Neutrophil (primary cell): ENCODE data around the gene WDR7.

Experiments used
- H3K27ac ChIP-seq: fragments of 200-600 bp; sonication (generic); 2 replicates; pipeline ENCODE4 v1.5.1; 2016; ENCODE audit warnings: mild to moderate bottlenecking, moderate library complexity
- H3K27me3 ChIP-seq: fragments of 200-600 bp; sonication (generic); 2 replicates; pipeline ENCODE4 v1.6.0; 2016; ENCODE audit warnings: mild to moderate bottlenecking
- H3K36me3 ChIP-seq: fragments of 200-600 bp; sonication (generic); 2 replicates; pipeline ENCODE4 v1.5.1; 2017
- H3K4me1 ChIP-seq, 2 experiments: fragments of 200-600 bp in 1 of 2; sonication (generic) in 1 of 2; 1 replicate in 1 of 2; 2 replicates in 1 of 2; pipeline versions ENCODE4 v1.5.1 to v1.6.1; 2013 to 2016; ENCODE audit warnings: low read depth in 1 of 2, low read length in 1 of 2, mild to moderate bottlenecking in 1 of 2, moderate library complexity in 1 of 2; ENCODE audit not compliant: control insufficient read depth in 1 of 2, insufficient read depth in 1 of 2
- H3K4me3 ChIP-seq, 2 experiments: fragments of 200-600 bp in 1 of 2; sonication (generic) in 1 of 2; 1 replicate in 1 of 2; 2 replicates in 1 of 2; pipeline ENCODE4 v1.5.1; 2013 to 2016; ENCODE audit warnings: low read depth in 1 of 2, low read length in 1 of 2, mild to moderate bottlenecking in 1 of 2, moderate library complexity in 1 of 2
- H3K9me3 ChIP-seq: fragments of 200-600 bp; sonication (generic); 2 replicates; pipeline ENCODE4 v1.5.1; 2016
- CTCF ChIP-seq: fragments of 200-600 bp; sonication (generic); IDR thresholded peaks from 2 replicates; pipeline ENCODE4 v1.5.1; 2016; ENCODE audit warnings: antibody characterized with exemption

WDR7 gene

GRCh38 chr18:56975276-56975675 lies 324.1 kb downstream of the WDR7 start:
- no peak for TF ChIP-seq CTCF
- Histone ChIP-seq H3K36me3 (no peaks in the 10 kb centered on the region), H3K4me1 (no peaks in the 10 kb centered on the region), H3K9me3 (no peaks in the 10 kb centered on the region), H3K4me3 (no peak overlapping the region), H3K27ac (no peak overlapping the region), H3K27me3 (no peaks in the 10 kb centered on the region)

- H3K27ac ChIP-seq, result no peak overlapping the region
- no peak overlapping the region for H3K4me3 ChIP-seq
- H3K27me3 ChIP-seq, result no peaks in the 10 kb centered on the region
- no peaks in the 10 kb centered on the region for H3K4me1 ChIP-seq
- TF ChIP-seq CTCF, result no peak
- no peaks in the 10 kb centered on the region for H3K9me3 ChIP-seq
- no peaks in the 10 kb centered on the region for H3K36me3 ChIP-seq
Measured at GRCh38 chr18:56977309-56977708, 326.1 kb downstream of the WDR7 start.

- H3K36me3 ChIP-seq, result no peaks in the 10 kb centered on the region
- no peak overlapping the region for H3K4me3 ChIP-seq
Measured at GRCh38 chr18:56977771-56978170, 326.6 kb downstream of the WDR7 start.

GRCh38 chr18:56980151-56980550 lies 329.0 kb downstream of the WDR7 start:
- no peak overlapping the region for H3K27ac ChIP-seq
- no peaks in the 10 kb centered on the region for H3K36me3 ChIP-seq
- H3K9me3 ChIP-seq, result no peaks in the 10 kb centered on the region
- H3K4me1 ChIP-seq, result no peaks in the 10 kb centered on the region
- no peak for TF ChIP-seq CTCF
- no peaks in the 10 kb centered on the region for H3K27me3 ChIP-seq
- no peak overlapping the region for H3K4me3 ChIP-seq

More at GRCh38 chr18:56977771-56978170, 326.6 kb downstream of the WDR7 start:
- no peaks in the 10 kb centered on the region for H3K4me1 ChIP-seq
- no peaks in the 10 kb centered on the region for H3K27me3 ChIP-seq
- TF ChIP-seq CTCF, result no peak
- H3K9me3 ChIP-seq, result no peaks in the 10 kb centered on the region
- no peak overlapping the region for H3K27ac ChIP-seq

GRCh38 chr18:56982766-56983165 lies 331.6 kb downstream of the WDR7 start:
- H3K9me3 ChIP-seq, result no peaks in the 10 kb centered on the region
- no peaks in the 10 kb centered on the region for H3K27me3 ChIP-seq
- no peak overlapping the region for H3K4me3 ChIP-seq
- no peaks in the 10 kb centered on the region for H3K4me1 ChIP-seq
- TF ChIP-seq CTCF, result no peak
- H3K36me3 ChIP-seq, result no peaks in the 10 kb centered on the region
- no peak overlapping the region for H3K27ac ChIP-seq
